Stimulated activated CD4-positive, alpha-beta T cell treated with anti-CD3 and anti-CD28 coated beads, Interleukin-1b, Interleukin-23, amount 100 ng/mL, for 48 hours (primary cell): Measurements from ENCODE around the gene MYH10.
A peak's percentile ranks its signal among the peaks of the same experiment; 100 is the strongest.

ENCODE experiments used
- DNase-seq: peaks from one replicate; pipeline ENCODE4 v3.0.0-alpha.2; 2020

Gene MYH10

DNA sequence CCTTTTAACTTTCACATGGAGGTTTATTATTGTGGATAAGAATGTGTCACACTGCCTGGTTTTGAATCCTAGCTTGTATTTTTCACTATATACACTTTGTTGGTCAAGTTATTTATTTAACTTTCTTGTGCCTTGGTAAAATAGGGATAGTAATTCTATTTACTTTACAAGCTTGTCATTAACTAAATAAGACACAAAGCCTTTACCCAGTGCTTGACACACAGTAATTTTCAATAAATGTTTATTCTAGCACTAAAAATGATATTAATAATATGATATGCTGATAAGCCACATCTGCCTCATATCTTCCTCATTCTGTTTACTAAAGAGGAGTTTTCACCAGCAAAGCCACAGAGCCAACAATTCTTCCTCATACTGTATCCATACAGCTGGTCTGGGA is 27.8 kb downstream of the MYH10 start:
- no peak for DNase-seq

DNA sequence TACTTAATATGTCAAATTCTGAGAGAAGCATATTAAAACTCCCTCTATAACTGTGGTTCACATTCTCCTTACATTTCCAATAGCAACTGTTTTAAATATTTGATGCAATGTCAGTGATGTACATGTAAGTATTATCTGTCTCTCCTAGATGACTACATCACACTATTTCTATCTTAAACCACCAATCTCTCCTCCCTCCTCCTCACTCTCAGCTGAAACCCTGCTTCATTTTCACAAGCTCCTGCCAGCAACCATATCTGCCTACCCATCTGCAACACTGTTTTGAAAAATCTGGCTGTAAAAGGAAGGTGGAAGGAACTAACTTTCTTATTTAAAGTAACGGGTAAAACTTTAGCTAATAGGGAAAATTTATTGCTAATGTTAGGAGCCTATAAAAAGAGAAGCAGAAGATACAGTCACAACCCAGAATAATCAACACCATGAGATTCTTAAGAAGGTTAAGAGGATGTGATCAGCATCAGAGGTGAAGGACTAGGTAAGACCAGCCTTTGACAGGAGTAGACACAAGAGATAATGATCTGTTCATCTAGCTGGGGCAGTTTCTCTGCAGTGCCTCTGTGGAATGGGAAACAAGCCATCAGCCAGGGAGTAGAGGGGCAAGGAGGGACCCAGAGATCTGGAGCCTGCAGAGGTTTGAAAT is 31.0 kb downstream of the MYH10 start:
- no peak for DNase-seq

DNA sequence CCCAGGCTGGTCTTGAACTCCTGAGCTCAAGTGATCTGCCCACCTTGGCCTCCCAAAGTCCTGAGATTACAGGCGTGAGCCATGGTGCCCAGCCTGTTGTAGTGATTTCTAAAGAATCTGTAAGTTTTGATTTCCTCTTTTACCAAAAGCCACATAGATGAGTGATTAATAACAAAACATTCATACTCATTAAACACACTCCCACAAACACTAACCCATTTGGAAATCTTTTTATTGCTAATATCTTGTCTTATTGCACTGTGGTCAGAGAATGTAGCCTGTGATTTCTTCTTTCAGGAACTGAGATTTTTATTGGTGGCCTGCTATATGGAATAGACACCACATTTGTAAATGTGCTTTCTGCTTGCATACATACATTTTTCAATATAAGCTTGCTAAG is 31.6 kb downstream of the MYH10 start:
- no peak for DNase-seq

DNA sequence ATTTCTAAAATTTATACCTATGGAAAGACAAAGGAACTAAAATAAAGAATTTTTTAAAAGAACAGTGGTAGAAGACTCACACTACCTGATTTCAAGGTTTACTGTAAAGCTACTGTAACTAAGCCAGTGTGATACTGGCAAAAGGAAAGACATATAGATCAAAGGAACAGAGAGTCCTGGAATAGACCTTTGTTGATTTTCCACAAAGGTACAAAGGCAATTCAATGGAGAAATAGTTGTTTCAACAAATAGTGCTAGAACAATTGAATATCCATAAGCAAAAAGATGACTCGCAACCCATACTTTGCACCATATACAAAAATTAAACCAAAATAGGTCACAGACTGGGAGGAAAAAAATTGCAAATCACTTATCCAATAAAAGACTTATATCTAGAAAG is 36.7 kb downstream of the MYH10 start:
- DNase-seq, result no peak

DNA sequence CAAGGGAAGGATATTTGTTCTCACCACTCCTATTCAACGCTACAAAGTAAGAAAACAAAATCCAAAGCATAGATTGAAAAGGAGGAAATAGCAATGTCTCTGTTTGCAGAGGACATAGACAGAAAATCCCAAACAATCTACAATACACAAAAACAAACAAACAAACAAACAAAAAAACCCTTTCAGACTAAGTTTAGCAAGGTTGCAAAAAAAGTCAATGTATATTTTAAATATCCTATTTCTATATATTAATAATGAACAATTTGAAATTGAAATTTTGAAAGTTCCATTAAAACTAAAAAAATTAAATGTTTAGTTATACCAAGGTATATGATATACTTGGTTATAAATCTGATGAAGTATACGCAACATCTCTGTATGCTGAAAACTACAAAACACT is 37.2 kb downstream of the MYH10 start:
- DNase-seq, result no peak

DNA sequence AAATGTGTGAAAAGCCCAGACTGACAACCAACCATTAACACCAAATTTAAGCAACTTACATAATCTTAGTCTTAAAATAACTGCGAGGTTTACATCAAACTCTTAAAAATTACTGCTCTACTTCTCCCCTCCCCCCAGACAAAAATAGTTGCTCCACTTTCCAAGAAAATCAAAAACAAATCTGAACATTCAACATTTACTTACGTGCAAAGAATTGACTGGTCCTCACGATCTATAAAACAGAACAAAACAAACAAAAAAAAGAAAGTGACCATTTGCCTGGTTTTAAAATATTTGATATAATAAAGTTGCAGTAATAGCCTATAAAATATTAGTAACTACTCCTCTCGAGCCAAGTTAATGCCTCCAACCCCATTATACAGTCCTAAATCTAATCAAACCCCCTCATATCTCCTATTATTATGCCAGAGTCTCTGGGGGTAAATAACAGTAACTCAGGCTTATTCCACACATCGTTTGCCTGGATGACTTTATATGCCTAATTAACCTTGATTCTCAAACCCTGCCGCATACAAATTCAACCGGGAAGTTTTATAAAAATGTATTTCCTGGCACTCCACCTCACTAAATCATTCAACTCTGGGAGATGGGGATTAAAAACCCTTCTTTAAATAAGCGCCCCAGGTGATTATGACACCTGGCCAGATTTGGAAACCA is 41.5 kb downstream of the MYH10 start:
- no peak for DNase-seq

DNA sequence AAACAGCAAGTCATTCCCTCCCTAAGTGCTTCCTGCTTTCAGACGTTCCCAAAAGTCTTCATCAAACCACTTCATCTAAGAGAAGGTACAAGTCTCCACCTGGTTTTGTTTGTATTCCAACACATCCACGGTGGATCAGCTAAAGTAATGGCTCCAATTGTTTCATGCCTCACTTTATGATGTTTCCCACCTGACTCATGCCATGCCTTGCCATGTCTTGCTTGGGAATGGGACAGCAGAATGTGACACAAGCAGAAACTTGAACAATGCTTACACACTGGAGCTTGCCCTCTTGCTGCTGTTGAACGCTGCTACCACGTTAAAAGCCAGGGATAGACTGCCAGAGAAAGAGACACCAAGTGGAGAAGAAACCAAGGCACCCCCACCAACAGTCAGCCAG is 43.8 kb downstream of the MYH10 start:
- DNase-seq, result no peak

DNA sequence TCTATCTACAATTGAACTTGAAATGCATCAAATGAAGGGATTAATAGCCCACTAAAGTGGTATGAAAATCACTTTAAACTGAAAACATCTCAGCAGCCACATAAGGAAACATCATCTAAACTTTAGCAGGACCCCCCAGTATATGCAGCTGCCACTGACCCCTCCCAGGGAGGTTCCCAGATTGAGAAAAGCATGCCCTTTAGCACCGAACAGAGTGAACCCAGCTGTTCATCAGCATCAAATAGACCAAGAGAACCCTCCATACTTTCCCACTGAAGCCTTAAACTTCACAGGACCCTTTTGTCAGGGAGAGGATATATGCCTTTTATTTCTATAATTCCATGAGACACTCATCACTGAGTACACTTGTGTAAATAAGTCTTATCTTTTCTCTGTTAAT is 44.6 kb downstream of the MYH10 start:
- DNase-seq, result no peak

DNA sequence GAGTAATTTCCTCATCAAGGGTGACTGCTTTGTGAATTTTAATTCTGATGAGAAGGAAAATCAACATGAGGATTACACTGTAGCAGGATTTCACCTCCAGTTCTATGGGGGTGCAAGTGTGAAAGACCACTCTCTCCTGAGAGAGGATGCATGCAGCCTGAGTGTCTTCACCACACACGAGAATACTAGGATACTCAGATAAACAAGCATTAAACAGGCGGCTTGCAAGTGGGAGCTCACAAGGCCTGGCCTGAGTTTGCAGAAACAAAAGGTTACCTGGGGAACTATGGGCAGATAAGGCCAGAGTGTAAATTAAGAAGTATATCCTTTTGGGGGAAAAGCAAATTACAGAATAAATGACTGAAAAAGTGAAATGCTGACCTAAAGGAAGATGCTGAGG is 46.6 kb downstream of the MYH10 start:
- no peak for DNase-seq

DNA sequence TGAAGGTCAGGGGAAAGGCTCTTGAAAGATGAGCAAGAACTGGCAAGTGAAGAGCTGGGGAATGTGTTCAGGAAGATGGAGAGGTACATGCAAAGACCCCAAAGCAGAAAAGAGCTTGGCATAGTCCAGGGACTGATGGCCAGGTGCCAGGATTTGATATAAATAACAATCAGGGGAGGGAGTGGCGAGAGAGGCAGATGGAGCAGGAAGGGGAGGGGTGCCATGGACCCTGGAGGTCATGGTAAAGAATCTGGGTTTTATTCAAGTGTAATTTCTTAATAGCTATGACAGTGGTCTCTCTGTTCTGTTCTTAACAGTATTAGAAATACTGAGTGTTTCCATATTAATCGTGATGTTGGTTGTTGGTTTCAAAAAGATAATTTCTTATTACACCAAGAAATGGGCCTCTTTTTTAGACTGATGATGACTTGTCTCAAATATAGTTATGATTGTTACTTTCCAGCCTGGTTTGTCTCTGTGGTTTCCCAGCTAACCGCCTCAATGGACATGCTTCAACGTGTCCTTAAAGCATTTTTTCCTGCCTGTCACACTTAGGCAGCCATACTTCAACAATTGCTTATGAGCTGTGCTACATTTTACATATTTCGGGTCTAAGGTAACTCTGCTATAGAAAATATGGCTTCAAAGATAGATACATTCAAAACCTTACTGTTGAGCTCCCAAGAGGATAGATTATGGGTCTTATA is 49.4 kb downstream of the MYH10 start:
- DNase-seq, result peak; percentile 15

DNA sequence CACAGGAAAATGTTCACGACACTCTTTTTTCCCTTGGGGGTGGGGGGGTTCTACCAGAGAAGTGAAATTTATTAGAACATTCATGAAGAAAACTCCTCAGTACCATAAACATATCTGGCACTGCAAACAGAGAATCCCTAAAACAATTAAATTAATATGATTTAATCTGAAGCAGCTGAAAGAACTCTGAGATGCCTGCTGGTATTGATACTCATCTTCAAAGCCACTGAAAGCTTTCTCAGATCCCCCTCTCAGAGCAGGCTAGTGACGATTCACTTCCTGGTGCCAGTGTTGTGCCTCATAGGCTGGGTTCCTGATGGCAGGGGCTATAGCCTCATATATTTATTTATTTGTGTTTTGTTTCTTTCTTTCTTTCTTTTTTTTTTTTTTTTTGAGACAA is 52.7 kb downstream of the MYH10 start:
- DNase-seq, result no peak

DNA sequence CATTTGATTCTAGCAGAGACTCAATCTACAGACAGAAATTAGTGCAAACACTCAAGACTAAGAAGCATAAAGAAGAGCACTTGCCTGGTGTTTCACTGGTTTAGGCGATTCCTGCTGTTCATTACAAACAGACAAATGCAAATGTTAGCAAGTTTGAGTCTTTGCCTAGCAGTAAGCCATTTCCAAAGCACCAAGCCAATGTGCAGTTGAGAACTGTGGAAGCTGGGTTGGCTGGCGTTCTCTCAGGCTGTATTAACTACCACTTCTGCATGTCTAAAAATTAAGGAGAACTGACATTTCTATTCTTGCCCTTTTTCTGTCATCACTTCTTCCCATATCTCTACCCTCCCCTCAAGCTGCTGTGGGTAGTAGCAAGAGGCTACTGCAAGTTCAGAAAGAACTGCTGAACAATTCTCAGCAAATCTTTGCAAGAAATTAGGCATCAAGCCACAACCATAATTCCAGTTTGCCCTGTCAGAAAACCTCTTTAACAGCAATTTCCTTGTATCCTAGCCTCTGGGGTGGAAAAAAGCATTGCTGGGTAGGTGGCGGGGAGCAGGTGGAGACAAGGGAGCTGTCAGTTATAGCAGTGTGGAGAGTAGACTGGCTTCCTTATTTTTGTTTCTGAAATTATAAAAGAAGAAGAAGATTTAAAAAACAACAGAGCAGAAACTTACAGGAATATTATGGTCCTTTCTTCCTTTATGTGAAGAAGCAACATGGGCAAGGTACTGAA is 53.8 kb downstream of the MYH10 start:
- no peak for DNase-seq

DNA sequence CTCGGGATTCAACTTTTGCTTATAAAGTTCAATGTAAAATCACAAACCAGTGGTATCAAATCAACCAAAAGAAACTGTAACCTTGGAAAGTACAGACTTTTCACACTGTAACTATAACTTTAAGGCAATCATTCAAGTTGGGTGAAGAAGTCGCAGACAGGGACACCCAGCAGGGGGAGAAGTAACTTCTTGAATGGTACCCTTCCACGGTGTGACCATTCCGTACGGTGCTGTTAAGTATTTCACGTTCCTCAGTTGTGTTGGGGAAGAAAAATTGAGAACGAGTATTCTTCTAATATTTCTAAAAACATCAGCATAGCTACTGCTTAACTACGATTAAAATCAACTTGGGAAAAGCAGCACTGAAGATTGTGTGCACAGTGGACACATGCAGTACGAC is 55.8 kb downstream of the MYH10 start:
- no peak for DNase-seq

DNA sequence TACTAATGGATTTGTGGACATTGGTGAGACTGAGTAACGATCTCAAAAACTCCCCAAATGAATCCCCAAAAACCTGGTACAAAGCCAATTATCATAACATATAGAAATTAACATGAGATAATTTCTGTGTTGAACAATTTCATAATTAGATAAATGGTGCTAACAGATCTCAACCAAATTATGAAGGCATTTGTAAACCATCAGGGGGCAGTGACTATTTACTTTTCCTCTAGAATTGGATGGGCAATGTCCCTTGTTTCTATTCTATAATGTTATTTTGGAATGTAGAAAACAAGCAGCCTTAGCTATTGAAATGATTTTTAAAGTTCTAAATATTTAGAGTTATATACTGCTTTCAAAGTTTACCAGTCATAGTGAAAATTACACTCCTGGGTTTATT is 57.8 kb downstream of the MYH10 start:
- no peak for DNase-seq

DNA sequence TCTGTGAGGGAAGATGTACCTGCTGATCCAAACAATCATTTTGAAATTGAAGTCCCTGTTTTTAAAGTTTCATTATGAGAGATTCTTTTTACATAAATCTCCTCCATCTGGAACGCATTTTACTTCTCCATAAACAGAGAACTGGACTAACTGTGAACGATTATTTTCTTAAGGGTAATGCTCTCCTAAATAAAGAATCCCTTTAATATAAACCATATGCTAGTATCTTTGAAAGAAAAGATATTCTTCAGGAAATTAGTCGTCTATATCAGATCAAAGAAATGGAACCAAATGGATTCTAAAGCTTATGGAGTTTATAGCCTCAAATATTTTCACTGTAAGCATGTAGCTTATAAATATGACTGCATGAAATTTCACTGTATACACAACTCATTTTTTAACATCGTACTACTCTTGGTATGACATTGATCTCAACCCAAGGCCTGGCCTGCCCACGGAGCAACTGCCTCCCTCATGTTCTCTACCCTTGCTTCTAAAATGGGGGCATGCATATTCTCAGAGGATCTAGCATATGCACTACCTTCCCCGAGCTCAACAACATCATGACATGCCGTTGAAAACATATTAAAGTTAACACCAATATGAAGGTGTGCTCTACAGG is 66.4 kb downstream of the MYH10 start:
- no peak for DNase-seq

DNA sequence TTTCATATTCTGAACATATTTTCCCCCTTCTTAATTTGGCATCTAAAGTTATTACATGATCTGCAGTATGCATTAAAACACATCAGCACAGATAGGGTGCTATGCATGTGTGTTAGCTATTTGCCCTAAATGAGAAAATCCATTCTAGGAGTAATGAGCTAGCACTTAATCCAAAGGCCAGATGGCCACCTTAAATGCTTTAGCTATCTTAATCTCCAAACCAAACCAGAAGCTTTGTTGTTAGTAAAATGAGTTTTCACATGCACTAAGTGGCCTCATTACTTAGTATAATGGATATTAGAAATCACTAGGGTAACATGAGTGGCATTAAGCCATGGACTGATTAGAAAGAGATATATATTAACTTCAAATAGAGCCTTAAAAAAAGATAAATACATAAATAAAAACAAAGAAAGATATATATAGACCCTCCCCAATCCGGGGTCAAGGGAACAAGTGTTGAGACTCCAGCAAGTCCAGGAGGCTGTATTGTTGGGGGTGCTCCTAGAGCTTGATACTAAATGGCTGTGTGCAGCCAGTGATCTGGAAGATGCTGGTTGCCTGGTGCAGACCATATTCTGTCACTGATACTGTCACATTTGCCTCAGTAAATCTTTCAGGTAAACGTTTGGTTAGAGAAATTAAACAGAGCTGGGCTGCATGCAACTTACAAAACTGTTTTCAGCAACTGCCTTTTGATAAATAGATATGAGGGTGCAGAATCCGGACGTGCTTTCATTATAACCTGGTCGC is 67.3 kb downstream of the MYH10 start:
- no peak for DNase-seq

DNA sequence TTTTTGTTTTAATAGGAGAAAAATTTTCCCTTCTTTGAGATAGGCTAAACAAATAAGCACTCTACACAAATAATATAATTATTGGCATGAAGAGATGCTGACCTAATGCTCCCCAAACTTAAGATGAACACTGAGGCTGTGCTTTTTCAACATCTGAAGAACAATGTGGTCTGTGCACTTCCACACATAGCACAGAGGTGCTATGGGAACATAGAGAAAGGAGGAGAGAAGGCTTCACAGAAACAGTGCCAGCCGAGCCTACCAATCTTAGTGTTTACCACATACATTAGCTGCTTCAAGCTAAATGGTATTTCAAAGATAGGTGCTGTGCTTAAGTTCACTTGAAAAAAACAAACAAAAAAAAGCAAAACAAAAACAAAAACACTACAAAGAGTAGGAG is 72.4 kb downstream of the MYH10 start:
- DNase-seq, result no peak

DNA sequence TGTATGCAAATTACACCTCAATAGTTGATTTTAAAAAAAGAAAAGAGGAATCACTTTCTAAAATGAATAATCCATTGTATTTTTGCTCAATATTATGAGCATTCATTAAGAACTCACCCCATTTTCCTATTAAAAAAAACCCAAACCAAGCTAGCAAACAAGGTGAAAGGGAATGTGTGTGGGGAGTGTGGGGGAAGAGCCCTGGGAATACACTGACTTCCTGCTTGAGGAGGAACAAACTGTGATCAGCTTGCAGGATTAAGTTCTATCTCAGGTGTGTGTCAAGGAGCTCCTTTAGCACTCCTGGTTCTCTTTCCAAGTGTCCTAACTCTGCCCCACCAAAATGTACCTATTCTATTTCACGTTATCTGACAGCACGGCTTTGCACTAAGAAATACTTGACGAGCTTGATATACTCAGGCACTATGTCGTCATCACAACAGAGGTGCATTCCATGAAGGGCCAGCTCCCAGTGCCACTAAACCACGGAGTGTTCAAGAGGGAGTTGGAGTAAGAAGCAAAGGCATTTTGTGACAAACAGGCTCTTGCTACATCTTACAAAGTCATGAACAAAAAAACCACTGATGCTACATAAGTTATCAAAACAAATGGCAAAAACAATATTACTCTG is 73.2 kb downstream of the MYH10 start:
- no peak for DNase-seq

DNA sequence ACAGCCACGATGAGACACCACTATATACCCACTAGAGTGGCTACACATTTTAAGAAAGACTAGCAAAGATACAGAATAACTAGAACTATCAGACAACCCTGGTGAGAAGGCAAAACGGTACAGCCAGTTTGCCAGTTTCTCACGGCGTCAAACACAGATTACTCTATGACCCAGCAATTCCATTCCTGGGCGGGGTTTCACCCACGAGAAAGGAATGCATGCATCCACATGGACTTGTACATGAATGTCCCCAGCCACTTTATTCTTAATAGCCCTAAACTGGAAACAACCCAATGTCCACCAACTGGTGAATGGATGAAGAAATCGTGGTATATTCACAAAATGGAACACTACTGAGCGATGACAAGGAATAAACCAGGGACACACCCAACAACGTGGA is 74.5 kb downstream of the MYH10 start:
- DNase-seq, result no peak

DNA sequence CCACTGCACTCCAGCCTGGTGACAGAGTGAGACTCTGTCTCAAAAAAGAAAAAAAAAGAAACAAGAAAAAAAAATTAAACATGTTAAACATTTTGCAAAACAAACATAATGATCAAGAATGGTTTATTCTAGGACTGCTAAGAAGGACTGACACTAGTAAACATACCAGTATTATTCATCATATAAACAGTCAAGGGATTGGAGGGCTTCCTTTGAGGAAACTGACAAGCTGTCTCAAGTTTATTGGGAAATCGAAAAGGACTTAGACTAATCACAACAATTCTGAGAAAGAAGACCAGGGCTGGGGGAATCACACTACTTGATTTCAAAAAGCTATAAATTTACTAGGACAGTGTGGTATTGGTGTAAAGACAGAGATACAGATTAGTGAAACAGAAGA is 75.5 kb downstream of the MYH10 start:
- DNase-seq, result no peak

DNA sequence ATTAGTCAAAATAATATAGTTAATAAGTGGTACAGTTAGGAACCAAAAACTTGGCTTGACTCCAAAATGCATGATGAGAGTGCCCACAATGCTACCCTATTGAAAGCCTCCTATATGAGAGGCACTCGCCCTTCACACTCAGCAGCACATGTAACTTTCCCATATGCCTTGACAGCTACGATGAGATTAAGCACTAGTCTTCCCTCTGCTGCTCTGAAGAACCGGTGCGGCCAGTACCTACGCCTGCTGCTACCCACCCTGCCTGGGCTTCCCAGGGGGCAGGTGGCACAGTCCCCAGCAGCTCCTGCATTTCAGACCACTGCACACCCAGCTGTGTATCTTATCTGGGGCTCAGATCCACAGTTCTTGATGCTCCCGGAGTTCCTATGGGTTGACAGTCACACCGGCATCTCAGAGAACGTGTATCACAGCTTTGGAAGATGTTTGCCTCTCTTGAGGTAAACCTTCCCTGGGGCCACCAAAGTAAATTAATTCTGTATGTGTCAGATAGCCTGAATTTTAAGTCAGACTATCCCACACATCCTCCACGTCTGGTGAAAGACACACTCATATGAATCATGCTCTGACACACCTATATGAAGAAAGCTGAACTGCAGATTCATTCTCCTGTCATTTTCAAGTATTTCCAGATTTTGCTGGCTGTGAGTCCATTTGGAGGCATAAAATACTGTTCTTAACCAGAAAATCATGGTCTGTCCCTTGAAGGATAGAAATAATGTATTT is 77.8 kb downstream of the MYH10 start:
- no peak for DNase-seq
